ENCODE results near the gene SLC6A16.
A peak's percentile ranks its signal among the peaks of the same experiment; 100 is the strongest.
"Not testable (repeated sequence)": the region's sequence is repeated elsewhere in the genome, so short reads cannot be mapped to it uniquely, and the experiment has no call there.

Gene SLC6A16

DNA sequence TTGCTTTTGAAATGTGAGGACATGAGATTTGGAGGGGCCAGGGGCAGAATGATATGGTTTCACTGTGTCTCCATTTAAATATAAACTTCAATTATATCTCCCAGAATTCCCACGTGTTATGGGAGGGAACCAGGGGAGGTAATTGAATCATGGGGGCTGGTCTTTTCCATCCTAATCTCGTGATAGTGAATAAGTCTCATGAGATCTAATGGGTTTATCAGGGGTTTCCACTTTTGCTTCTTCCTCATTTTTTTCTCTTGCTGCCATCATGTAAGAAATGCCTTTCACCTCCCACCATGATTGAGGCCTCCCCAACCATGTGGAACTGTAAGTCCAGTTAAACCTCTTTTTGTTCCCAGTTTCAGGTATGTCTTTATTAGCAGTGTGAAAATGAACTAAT lies 35.7 kb downstream of the SLC6A16 start:
- not testable (repeated sequence) for DNase-seq (ENCODE audit: low read depth); H3K4me3 ChIP-seq (ENCODE audit: low read depth, low read length)

GRCh38 chr19:49288205-49288604 lies 36.8 kb downstream of the SLC6A16 start:
- not testable (repeated sequence) for DNase-seq (ENCODE audit: low read depth); H3K4me3 ChIP-seq (ENCODE audit: low read depth, low read length)

DNA sequence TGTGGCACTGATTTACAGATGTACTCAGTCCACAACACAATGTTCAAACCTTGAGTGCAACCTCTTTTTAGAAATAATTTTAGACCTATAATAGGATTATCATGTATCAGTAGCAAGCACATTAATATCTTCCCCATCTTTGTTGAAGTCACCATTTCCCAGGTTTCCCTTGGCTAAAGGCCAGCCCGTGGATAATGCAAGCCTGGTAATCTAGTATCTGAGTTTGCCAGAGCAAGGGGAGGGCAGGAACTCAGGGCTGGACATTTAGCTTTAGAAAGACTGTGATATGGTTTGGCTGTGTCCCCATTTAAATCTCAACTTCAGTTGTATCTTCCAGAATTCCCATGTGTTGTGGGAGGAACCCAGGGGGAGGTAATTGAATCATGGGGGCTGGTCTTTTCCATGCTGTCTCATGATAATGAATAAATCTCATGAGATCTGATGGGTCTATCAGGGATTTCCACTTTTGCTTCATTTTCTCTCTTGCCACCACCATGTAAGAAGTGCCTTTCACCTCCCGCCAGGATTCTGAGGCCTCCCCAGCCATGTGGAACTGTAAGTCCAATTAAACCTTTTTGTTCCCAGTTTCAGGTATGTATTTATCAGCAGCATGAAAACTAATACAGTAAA lies 37.7 kb downstream of the SLC6A16 start:
- no peak overlapping the region for H3K4me3 ChIP-seq (ENCODE audit: low read depth, low read length)
- no peak for DNase-seq (ENCODE audit: low read depth)

GRCh38 chr19:49282184-49282583 lies 42.8 kb downstream of the SLC6A16 start:
- DNase-seq (ENCODE audit: low read depth), result no peak
- H3K4me3 ChIP-seq (ENCODE audit: low read depth, low read length), result no peak overlapping the region

- DNase-seq (ENCODE audit: low read depth), result peak; percentile 37
- no peak overlapping the region for H3K4me3 ChIP-seq (ENCODE audit: low read depth, low read length)
Observed at GRCh38 chr19:49272204-49272603, 52.8 kb downstream of the SLC6A16 start.

- no peak for DNase-seq (ENCODE audit: low read depth)
- H3K4me3 ChIP-seq (ENCODE audit: low read depth, low read length), result no peak overlapping the region
Observed at GRCh38 chr19:49271080-49271753, 53.8 kb downstream of the SLC6A16 start.

DNA sequence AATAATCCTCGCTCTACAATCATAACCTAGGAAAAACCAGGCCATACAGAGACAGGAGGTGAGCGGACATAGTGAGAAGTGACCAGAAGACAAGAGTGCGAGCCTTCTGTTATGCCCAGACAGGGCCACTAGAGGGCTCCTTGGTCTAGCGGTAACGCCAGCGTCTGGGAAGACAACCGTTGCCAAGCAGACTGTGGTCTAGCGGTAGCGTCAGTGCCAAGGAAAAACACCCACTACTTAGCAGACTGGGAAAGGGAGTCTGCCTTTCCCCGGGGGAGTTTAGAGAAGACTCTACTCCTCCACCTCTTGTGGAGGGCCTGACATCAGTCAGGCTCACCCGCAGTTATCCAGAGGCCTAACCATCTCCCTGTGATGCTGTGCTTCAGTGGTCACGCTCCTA lies 58.6 kb downstream of the SLC6A16 start:
- peak; percentile 5 for DNase-seq (ENCODE audit: low read depth)
- not testable (repeated sequence) for H3K4me3 ChIP-seq (ENCODE audit: low read depth, low read length)

GRCh38 chr19:49264258-49264657 lies 60.7 kb downstream of the SLC6A16 start:
- no peak for DNase-seq (ENCODE audit: low read depth)
- H3K4me3 ChIP-seq (ENCODE audit: low read depth, low read length), result no peak overlapping the region

GRCh38 chr19:49261602-49262001 lies 63.4 kb downstream of the SLC6A16 start:
- no peak overlapping the region for H3K4me3 ChIP-seq (ENCODE audit: low read depth, low read length)

GRCh38 chr19:49256691-49257090 lies 68.3 kb downstream of the SLC6A16 start:
- no peak overlapping the region for H3K4me3 ChIP-seq (ENCODE audit: low read depth, low read length)
- DNase-seq (ENCODE audit: low read depth), result no peak

More at GRCh38 chr19:49261602-49262001, 63.4 kb downstream of the SLC6A16 start:
- DNase-seq (ENCODE audit: low read depth), result no peak

- no peak overlapping the region for H3K4me3 ChIP-seq (ENCODE audit: low read depth, low read length)
- DNase-seq (ENCODE audit: low read depth), result no peak
Observed at GRCh38 chr19:49255674-49256073, 69.3 kb downstream of the SLC6A16 start.

GRCh38 chr19:49249933-49250332 lies 75.1 kb downstream of the SLC6A16 start:
- no peak overlapping the region for H3K4me3 ChIP-seq (ENCODE audit: low read depth, low read length)
- DNase-seq (ENCODE audit: low read depth), result no peak

GRCh38 chr19:49247676-49248075 lies 77.3 kb downstream of the SLC6A16 start:
- no peak for DNase-seq (ENCODE audit: low read depth)
- H3K4me3 ChIP-seq (ENCODE audit: low read depth, low read length), result no peak overlapping the region

- no peak overlapping the region for H3K4me3 ChIP-seq (ENCODE audit: low read depth, low read length)
- DNase-seq (ENCODE audit: low read depth), result no peak
Observed at GRCh38 chr19:49244256-49244655, 80.7 kb downstream of the SLC6A16 start.

- DNase-seq (ENCODE audit: low read depth), result no peak
- no peak overlapping the region for H3K4me3 ChIP-seq (ENCODE audit: low read depth, low read length)
Observed at GRCh38 chr19:49243726-49244125, 81.3 kb downstream of the SLC6A16 start.

GRCh38 chr19:49243129-49243528 lies 81.9 kb downstream of the SLC6A16 start:
- DNase-seq (ENCODE audit: low read depth), result no peak
- no peak overlapping the region for H3K4me3 ChIP-seq (ENCODE audit: low read depth, low read length)

DNA sequence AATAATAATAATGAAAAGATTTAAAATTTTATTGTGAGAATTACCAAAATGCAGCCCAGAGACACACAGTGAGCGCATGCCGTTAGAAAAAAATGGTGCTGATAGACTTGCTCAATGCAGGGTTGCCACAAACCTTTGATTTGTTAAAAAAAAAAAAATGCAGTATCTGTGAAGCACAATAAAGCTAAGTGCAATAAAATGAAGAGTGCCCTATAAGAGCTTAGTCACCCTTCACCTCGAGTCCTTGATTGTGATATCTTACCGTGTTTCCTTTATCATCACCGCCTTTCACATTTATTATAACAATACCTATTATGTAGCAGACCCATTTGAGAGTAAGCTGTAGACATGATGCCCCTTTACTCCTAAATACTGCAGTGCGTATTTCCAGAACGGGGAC lies 83.2 kb downstream of the SLC6A16 start:
- no peak for DNase-seq (ENCODE audit: low read depth)
- H3K4me3 ChIP-seq (ENCODE audit: low read depth, low read length), result no peak overlapping the region
